Measurements from ENCODE around the gene SLC66A2. TPM values are rescaled to one million over a fixed set of nuclear protein-coding genes. Genes with fewer than 3 reads are reported as not detected.

SLC66A2 gene
- total and polyA plus RNA-seq, 10 of the 15 experiments (the other 5 are each of a cell fraction or from before 2014, with no cell fraction given): 0.69 to 42.5 (median 14.8) TPM

DNA sequence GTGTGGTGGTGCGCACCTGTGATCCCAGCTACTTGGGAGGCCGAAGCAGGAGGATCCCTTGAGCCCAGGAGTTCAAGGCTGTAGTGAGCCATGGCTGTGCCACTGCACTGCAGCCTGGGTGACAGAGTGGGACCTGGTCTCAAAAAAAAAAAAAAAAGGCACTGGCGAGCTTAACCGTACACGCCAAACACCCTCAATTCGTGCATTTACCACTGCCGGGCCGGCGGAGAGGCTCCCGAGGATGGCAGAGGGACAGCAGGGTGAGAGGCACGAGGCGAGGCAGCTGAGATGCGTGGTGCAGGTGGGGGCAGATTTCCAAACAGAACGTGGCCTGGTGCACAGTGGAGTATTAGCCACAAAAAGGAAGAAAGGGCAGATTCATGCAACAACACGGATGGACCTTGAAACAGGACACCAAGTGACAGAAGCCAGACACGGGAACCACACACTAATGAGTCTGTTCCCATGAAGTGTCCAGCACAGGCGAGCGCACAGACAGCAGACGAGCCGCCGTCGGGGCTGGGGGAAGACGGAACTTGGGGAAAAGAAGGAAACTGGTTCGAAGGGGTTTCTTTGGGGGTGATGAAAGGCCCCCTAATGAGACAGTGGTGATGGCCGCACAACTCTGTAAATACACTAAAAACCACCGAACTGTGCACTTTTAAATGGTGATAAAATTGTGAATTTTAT, 27.4 kb downstream of the SLC66A2 start:
- POLR2A ChIA-PET: no interaction called here
- FAIRE-seq (no peak), DNase-seq (ENCODE audit: low read depth, low spot score) (no peak), ATAC-seq (no peak)
- SMC1A ChIA-PET (ENCODE audit: uncharacterized antibody, unreplicated experiment): no interaction called here
- H3K4me1 ChIP-seq (ENCODE audit: control insufficient read depth, insufficient read depth, low read length): no peaks in the 10 kb centered on the region
- H3K36me3 ChIP-seq (ENCODE audit: control insufficient read depth in 2 of 2, insufficient read depth in 2 of 2, low read length in 1 of 2): peaks cover 3 to 13% of the 10 kb centered on the region in 2 experiments
- H3K79me2 ChIP-seq (ENCODE audit: control insufficient read depth, insufficient read depth, low read length): peaks cover 3% of the 10 kb centered on the region; the same call in 1 of the 2 replicates
- no peak overlapping the region for H3K27ac ChIP-seq (ENCODE audit: control insufficient read depth, insufficient read depth)
- no peaks in the 10 kb centered on the region for H4K20me1 ChIP-seq (ENCODE audit: control insufficient read depth, insufficient read depth)
- H3K9ac ChIP-seq (ENCODE audit: control insufficient read depth, insufficient read depth, low read length): no peak overlapping the region
- intact Hi-C loops (cut with micrococcal nuclease; ENCODE audit: unreplicated experiment): no loop called here
- no TSS peak for BruUV-seq (replicated peaks)
- CTCF ChIA-PET: no interaction called here
- TF ChIP-seq POLR2AphosphoS2 (IDR thresholded peaks at IDR 0.05; ENCODE audit: low read depth, low read length) (no peak), CBX5 (IDR thresholded peaks at IDR 0.05; ENCODE audit: low read depth) (no peak)
- H3K4me2 ChIP-seq (ENCODE audit: control insufficient read depth, insufficient read depth): no peak overlapping the region
- RAD21 ChIA-PET (ENCODE audit: unreplicated experiment): no interaction called here
- H3K4me3 ChIP-seq: no peak overlapping the region
- in situ Hi-C loops (cut with MboI): no loop called here
- H3K9me3 ChIP-seq (replicated peaks; ENCODE audit: control insufficient read depth, insufficient read depth, low read length): peaks cover 12% of the 10 kb centered on the region
- no peak overlapping the region for H2AFZ ChIP-seq (ENCODE audit: control insufficient read depth, low read depth, low read length)
- WGBS (ENCODE audit: insufficient coverage, insufficient replicate concordance, low lambda C conversion rate, missing lambda C conversion rate): 97% methylated on average over 21 of the region's 26 CpGs
- H3K27me3 ChIP-seq (replicated peaks in 1 of 2; ENCODE audit: control insufficient read depth in 2 of 2, insufficient read depth in 2 of 2, low read length in 1 of 2): no peaks in the 10 kb centered on the region

DNA sequence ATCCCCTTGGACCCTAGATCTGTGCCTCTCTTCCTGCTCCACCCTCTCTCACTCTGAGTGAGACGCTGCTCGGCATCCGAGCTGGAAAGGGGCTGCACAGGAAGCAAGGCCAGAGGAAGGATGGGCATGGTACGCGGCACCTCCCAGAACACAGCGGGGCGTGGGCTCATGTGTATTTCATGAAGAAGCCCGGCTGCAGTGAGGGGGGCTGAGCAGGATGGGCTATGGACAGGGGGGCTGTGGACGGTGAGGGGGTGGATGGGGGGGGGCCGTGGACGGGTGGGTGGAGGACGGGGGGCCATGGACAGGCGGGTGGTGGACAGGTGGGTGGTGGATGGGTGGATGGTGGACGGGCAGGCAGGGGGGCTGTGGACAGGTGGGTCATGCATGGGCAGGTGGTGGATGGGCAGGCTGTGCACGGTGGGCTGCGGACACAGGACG, 28.5 kb downstream of the SLC66A2 start:
- DNase-seq (ENCODE audit: low read depth, low spot score): no peak
- peaks cover 0 to 12% of the 10 kb centered on the region in 2 experiments; a peak in 3 of 4 replicates for H3K36me3 ChIP-seq (ENCODE audit: control insufficient read depth in 2 of 2, insufficient read depth in 2 of 2, low read length in 1 of 2)
- peaks cover 4% of the 10 kb centered on the region; the same call in 2 of the 3 replicates for H3K9me3 ChIP-seq (replicated peaks; ENCODE audit: control insufficient read depth, insufficient read depth, low read length)
- no peak overlapping the region for H3K4me3 ChIP-seq
- no peaks in the 10 kb centered on the region for H3K79me2 ChIP-seq (ENCODE audit: control insufficient read depth, insufficient read depth, low read length)
- FAIRE-seq: no peak
- ChIA-PET POLR2A (no interaction called here), RAD21 (ENCODE audit: unreplicated experiment) (no interaction called here), CTCF (no interaction called here), SMC1A (ENCODE audit: uncharacterized antibody, unreplicated experiment) (no interaction called here)
- BruUV-seq (replicated peaks): no TSS peak
- H3K27me3 ChIP-seq (replicated peaks in 1 of 2; ENCODE audit: control insufficient read depth in 2 of 2, insufficient read depth in 2 of 2, low read length in 1 of 2): no peaks in the 10 kb centered on the region
- ATAC-seq: no peak
- in situ Hi-C loops (cut with MboI): no loop called here
- no peak overlapping the region for H3K4me2 ChIP-seq (ENCODE audit: control insufficient read depth, insufficient read depth)
- intact Hi-C loops (cut with micrococcal nuclease; ENCODE audit: unreplicated experiment): no loop called here
- H3K27ac ChIP-seq (ENCODE audit: control insufficient read depth, insufficient read depth): no peak overlapping the region
- H3K9ac ChIP-seq (ENCODE audit: control insufficient read depth, insufficient read depth, low read length): no peak overlapping the region
- no peaks in the 10 kb centered on the region for H4K20me1 ChIP-seq (ENCODE audit: control insufficient read depth, insufficient read depth)
- H3K4me1 ChIP-seq (ENCODE audit: control insufficient read depth, insufficient read depth, low read length): no peaks in the 10 kb centered on the region
- WGBS (ENCODE audit: insufficient coverage, insufficient replicate concordance, low lambda C conversion rate, missing lambda C conversion rate): 88% methylated on average over 9 of the region's 17 CpGs
- no peak for TF ChIP-seq TARDBP (IDR thresholded peaks at IDR 0.05; ENCODE audit: borderline replicate concordance)
- no peak for TF ChIP-seq STAT3 (IDR thresholded peaks at IDR 0.05; ENCODE audit: low read depth, low read length)
- no peak for TF ChIP-seq IRF4 (IDR thresholded peaks at IDR 0.05; ENCODE audit: low read depth, low read length)
- no peak for TF ChIP-seq SMAD5 (IDR thresholded peaks at IDR 0.05; ENCODE audit: low read depth)
- no peak overlapping the region for H2AFZ ChIP-seq (ENCODE audit: control insufficient read depth, low read depth, low read length)

Data from GM12878 (cell line).